KMS-11 (cell line): ENCODE results near the gene CMTM6.

ENCODE experiments used
- H2AFZ ChIP-seq: fragments of 200-600 bp; sonication (generic); 2 replicates; pipeline ENCODE4 v1.6.1; 2016; ENCODE audit warnings: antibody characterized with exemption, mixed run types, low read depth
- H3K27ac ChIP-seq: fragments of 200-600 bp; sonication (generic); 2 replicates; pipeline ENCODE4 v1.6.1; 2016; ENCODE audit warnings: mild to moderate bottlenecking, mixed run types
- H3K27me3 ChIP-seq: fragments of 200-600 bp; sonication (generic); 2 replicates; pipeline ENCODE4 v1.6.1; 2017; ENCODE audit warnings: mild to moderate bottlenecking, low read depth, mixed run types, moderate library complexity; ENCODE audit not compliant: insufficient read depth
- H3K36me3 ChIP-seq: fragments of 200-600 bp; sonication (generic); 2 replicates; pipeline ENCODE4 v1.6.1; 2017; ENCODE audit warnings: mild to moderate bottlenecking, mixed run types; ENCODE audit not compliant: insufficient read depth
- H3K4me1 ChIP-seq: fragments of 200-600 bp; sonication (generic); 2 replicates; pipeline ENCODE4 v1.6.1; 2016; ENCODE audit warnings: mild to moderate bottlenecking, low read depth, mixed run types; ENCODE audit not compliant: poor library complexity, severe bottlenecking
- H3K4me2 ChIP-seq: fragments of 200-600 bp; sonication (generic); 2 replicates; pipeline ENCODE4 v1.7.0; 2016; ENCODE audit warnings: mild to moderate bottlenecking, mixed run types
- H3K4me3 ChIP-seq: fragments of 200-600 bp; sonication (generic); IDR thresholded peaks from 2 replicates; pipeline ENCODE4 v1.6.1; 2017; ENCODE audit warnings: low read depth, low read length, mixed read lengths; ENCODE audit not compliant: insufficient read depth
- H3K79me2 ChIP-seq: fragments of 200-600 bp; sonication (generic); 2 replicates; pipeline ENCODE4 v1.6.1; 2016; ENCODE audit warnings: low read depth, mixed run types; ENCODE audit not compliant: insufficient read depth
- H3K9ac ChIP-seq: fragments of 200-600 bp; sonication (generic); 2 replicates; pipeline ENCODE4 v1.6.1; 2016; ENCODE audit warnings: mild to moderate bottlenecking, mixed run types
- H4K20me1 ChIP-seq: fragments of 200-600 bp; sonication (generic); 2 replicates; pipeline ENCODE4 v1.6.1; 2016; ENCODE audit warnings: mild to moderate bottlenecking, mixed run types; ENCODE audit not compliant: insufficient read depth
- TF ChIP-seq, protein P1 (sequence below): fragments of 200-600 bp; sonication (generic); conservative IDR thresholded peaks from 2 replicates; pipeline ENCODE4 v1.6.1; 2017; ENCODE audit warnings: low read depth, mild to moderate bottlenecking, antibody characterized with exemption, low read length, moderate library complexity, mixed read lengths

Gene CMTM6

DNA sequence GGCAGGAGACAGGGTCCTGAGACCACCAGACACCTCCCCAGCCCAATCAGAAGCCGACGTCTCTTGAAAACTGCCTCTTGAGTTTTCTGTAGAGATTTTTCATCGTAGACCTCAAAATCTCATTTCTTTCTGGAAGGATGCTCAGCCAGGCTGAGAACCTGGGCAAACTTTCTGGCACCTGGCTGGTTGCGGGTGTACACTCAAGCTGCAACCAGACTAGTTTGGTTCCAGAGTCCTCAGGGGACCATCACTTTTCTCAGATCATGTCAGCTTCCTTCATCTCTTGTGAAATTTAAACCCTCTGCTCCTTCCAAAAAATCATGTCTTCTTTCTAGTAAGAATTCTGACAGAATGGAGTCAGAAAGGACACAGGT is 65.8 kb downstream of the CMTM6 start:
- Histone ChIP-seq H3K36me3 (no peaks in the 10 kb centered on the region), H3K79me2 (peaks cover 24% of the 10 kb centered on the region; the same call in 1 of the 2 replicates), H4K20me1 (no peaks in the 10 kb centered on the region), H3K4me3 (no peak overlapping the region), H3K27me3 (no peaks in the 10 kb centered on the region), H3K9ac (no peak overlapping the region), H3K4me1 (peaks cover 79% of the 10 kb centered on the region), H2AFZ (no peak overlapping the region), H3K27ac (no peak overlapping the region), H3K4me2 (peak overlapping the region; percentile 21; the same call in 1 of the 2 replicates)
- TF ChIP-seq, protein P1, sequence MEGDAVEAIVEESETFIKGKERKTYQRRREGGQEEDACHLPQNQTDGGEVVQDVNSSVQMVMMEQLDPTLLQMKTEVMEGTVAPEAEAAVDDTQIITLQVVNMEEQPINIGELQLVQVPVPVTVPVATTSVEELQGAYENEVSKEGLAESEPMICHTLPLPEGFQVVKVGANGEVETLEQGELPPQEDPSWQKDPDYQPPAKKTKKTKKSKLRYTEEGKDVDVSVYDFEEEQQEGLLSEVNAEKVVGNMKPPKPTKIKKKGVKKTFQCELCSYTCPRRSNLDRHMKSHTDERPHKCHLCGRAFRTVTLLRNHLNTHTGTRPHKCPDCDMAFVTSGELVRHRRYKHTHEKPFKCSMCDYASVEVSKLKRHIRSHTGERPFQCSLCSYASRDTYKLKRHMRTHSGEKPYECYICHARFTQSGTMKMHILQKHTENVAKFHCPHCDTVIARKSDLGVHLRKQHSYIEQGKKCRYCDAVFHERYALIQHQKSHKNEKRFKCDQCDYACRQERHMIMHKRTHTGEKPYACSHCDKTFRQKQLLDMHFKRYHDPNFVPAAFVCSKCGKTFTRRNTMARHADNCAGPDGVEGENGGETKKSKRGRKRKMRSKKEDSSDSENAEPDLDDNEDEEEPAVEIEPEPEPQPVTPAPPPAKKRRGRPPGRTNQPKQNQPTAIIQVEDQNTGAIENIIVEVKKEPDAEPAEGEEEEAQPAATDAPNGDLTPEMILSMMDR: no peak

GRCh38 chr3:32435911-32436815 is 66.5 kb downstream of the CMTM6 start:
- no peaks in the 10 kb centered on the region for H4K20me1 ChIP-seq
- H3K36me3 ChIP-seq: no peaks in the 10 kb centered on the region
- no peak overlapping the region for H3K27ac ChIP-seq
- H3K4me2 ChIP-seq: peak overlapping the region; percentile 21; the same call in 1 of the 2 replicates
- TF ChIP-seq, protein P1: no peak
- H3K27me3 ChIP-seq: no peaks in the 10 kb centered on the region
- H3K79me2 ChIP-seq: peaks cover 30% of the 10 kb centered on the region
- H2AFZ ChIP-seq: no peak overlapping the region
- no peak overlapping the region for H3K4me3 ChIP-seq
- H3K4me1 ChIP-seq: peaks cover 86% of the 10 kb centered on the region
- no peak overlapping the region for H3K9ac ChIP-seq

- Histone ChIP-seq H3K9ac (no peak overlapping the region), H3K4me1 (peaks cover 99% of the 10 kb centered on the region), H3K4me3 (no peak overlapping the region), H3K36me3 (no peaks in the 10 kb centered on the region), H3K27me3 (no peaks in the 10 kb centered on the region), H2AFZ (no peak overlapping the region), H3K79me2 (peaks cover 48% of the 10 kb centered on the region), H3K4me2 (peak overlapping the region; percentile 91; the same call in 1 of the 2 replicates), H3K27ac (peak overlapping the region; percentile 88; the same call in 1 of the 2 replicates), H4K20me1 (no peaks in the 10 kb centered on the region)
- TF ChIP-seq, protein P1: no peak
These were observed 68.4 kb downstream of the CMTM6 start for GRCh38 chr3:32434206-32434605.

DNA sequence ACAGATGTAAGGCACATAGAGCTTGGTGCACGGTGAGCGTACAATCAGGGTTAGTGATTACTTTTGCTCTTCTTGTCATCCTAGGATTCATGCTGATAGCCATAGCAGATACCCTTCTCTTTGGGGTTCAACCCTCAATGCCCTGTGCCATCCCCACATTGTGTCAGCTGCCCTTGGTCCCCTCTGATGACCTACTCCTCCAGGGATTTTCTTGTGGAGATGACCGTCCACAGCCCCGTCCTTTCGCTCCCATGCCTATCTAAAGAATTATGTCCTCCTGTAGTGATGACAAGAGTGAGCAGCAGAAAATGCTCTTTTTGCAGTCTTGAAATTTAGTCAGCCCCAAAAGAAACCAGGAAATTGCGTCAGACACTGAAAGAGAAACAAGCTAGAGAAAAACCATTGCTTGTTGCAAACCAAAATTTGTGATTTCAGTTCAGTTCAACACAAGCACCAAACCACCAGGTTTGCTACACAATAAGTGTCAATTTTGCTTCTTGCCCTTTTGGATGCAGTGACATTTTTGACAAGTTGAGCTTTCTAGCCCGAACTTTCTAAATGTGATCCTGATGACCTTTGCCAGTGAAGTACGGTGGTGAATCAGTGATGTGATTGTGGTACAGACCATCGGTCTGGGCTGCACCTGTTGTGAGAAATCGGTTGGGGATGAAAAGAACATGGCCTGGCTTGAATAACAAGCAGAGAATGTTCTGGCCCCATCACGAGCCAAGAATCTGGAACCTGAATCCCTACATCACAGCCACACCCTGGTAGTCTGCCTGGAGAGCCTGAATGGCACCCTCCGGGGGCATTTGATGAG is 69.7 kb downstream of the CMTM6 start:
- Histone ChIP-seq H3K4me2 (peak overlapping the region; percentile 91), H3K27ac (peak overlapping the region; percentile 88), H3K4me3 (peak overlapping the region; percentile 9), H3K79me2 (peaks cover 49% of the 10 kb centered on the region), H2AFZ (no peak overlapping the region), H4K20me1 (no peaks in the 10 kb centered on the region), H3K4me1 (peaks cover 99% of the 10 kb centered on the region), H3K27me3 (no peaks in the 10 kb centered on the region), H3K36me3 (no peaks in the 10 kb centered on the region), H3K9ac (peak overlapping the region; percentile 23; the same call in 1 of the 2 replicates)
- TF ChIP-seq, protein P1: no peak
